Activated B cell treated with CpG ODN at 0.5 μM for 24 hours (primary cell): Measurements from ENCODE around the gene KATNBL1. TPM values are rescaled to one million over a fixed set of nuclear protein-coding genes. Genes with fewer than 3 reads are reported as not detected.
A peak's percentile ranks its signal among the peaks of the same experiment; 100 is the strongest.

Source experiments
- ATAC-seq: fragments of 200-7000 bp; cut with Tn5 transposase; one replicate; pipeline ENCODE4 v1.10.0; 2021; ENCODE audit warnings: low read depth, mild to moderate bottlenecking, moderate library complexity
- CTCF ChIA-PET: fragments of 350-600 bp; sonication (Branson Sonifier 250); formaldehyde crosslinking; loops from one replicate; lab custom pipeline; 2021; ENCODE audit warnings: antibody characterized with exemption; lab: Charles Lee
- POLR2A ChIA-PET: fragments of 350-600 bp; sonication (Branson Sonifier 250); formaldehyde crosslinking; loops from one replicate; lab custom pipeline; 2021; ENCODE audit warnings: antibody characterized with exemption; lab: Charles Lee
- DNase-seq: peaks from one replicate; pipeline ENCODE4 v3.0.0; 2022
- H3K27ac Mint-ChIP-seq: one replicate; pipeline ENCODE4 v1.8.0; 2020; ENCODE audit warnings: mixed read lengths
- H3K27me3 Mint-ChIP-seq: one replicate; pipeline ENCODE4 v1.8.0; 2021; ENCODE audit warnings: mixed read lengths
- H3K36me3 Mint-ChIP-seq: one replicate; pipeline ENCODE4 v1.8.0; 2021; ENCODE audit warnings: low read depth, mixed read lengths
- H3K4me1 Mint-ChIP-seq: one replicate; pipeline ENCODE4 v1.8.0; 2021; ENCODE audit warnings: mixed read lengths
- H3K4me3 Mint-ChIP-seq: one replicate; pipeline ENCODE4 v1.8.0; 2020; ENCODE audit warnings: mild to moderate bottlenecking, mixed read lengths
- H3K9me3 Mint-ChIP-seq: one replicate; pipeline ENCODE4 v1.8.0; 2020; ENCODE audit warnings: mixed read lengths
- CTCF ChIP-seq: fragments of 200-600 bp; IDR thresholded peaks from one replicate; pipeline ENCODE4 v1.8.0; 2022; ENCODE audit warnings: antibody characterized with exemption, mild to moderate bottlenecking
- intact Hi-C: fragments of 100-400 bp; cut with micrococcal nuclease; formaldehyde crosslinking; loops from one replicate; pipeline ENCODE4 v1.15.1; 2024
- total RNA-seq: library from RNA; stranded (reverse); gene quantifications from 2 replicates; pipeline ENCODE4 v1.2.3, GENCODE V29; 2022

The KATNBL1 gene
- total RNA-seq, 1 donor from 2014 or later = 53.3 TPM

- POLR2A ChIA-PET = interaction anchor here (0.6 to 2.7 kb wide), 3 partner anchors 76 to 126 kb away, joined by 3 to 11 read pairs (median 4); partner anchors contain the start of genes LPCAT4 and SLC12A6
These were observed 31.8 kb upstream of the KATNBL1 start for GRCh38 chr15:34241376-34242330.

GRCh38 chr15:34240537-34240936, 30.6 kb upstream of the KATNBL1 start:
- ATAC-seq = no peak
- Mint-ChIP-seq H3K9me3 (no peaks in the 10 kb centered on the region), H3K4me3 (no peak overlapping the region), H3K27ac (no peak overlapping the region), H3K27me3 (no peaks in the 10 kb centered on the region), H3K36me3 (peaks cover 83% of the 10 kb centered on the region), H3K4me1 (peaks cover 4% of the 10 kb centered on the region)
- no peak for TF ChIP-seq CTCF
- POLR2A ChIA-PET = interaction anchor here (0.6 to 2.7 kb wide), 2 partner anchors 77 to 127 kb away, joined by 3 to 11 read pairs; partner anchors contain the start of gene LPCAT4
- DNase-seq = no peak
- intact Hi-C loops = no loop called here
- CTCF ChIA-PET = interaction anchor here (1.2 to 5.1 kb wide), 11 partner anchors 23 to 347 kb away, joined by 3 to 78 read pairs (median 5); partner anchors contain the start of genes GOLGA8B, LPCAT4, NOP10 and NUTM1

More at GRCh38 chr15:34241376-34242330, 31.8 kb upstream of the KATNBL1 start:
- H3K27me3 Mint-ChIP-seq = no peaks in the 10 kb centered on the region
- H3K27ac Mint-ChIP-seq = no peak overlapping the region
- CTCF ChIA-PET = interaction anchor here (0.6 to 5.1 kb wide), 20 partner anchors 13 to 380 kb away, joined by 3 to 78 read pairs (median 3); partner anchors contain the start of genes GOLGA8B, LPCAT4, NOP10 and NUTM1
- ATAC-seq (peak; percentile 94), DNase-seq (no peak)
- no peak overlapping the region for H3K4me3 Mint-ChIP-seq
- peaks cover 4% of the 10 kb centered on the region for H3K4me1 Mint-ChIP-seq
- intact Hi-C loops = loop anchor here (1.0 kb wide), 3 partner anchors 102 to 347 kb away; partner anchors contain the start of genes LPCAT4, NOP10 and NUTM1
- TF ChIP-seq CTCF = peak; percentile 53
- no peaks in the 10 kb centered on the region for H3K9me3 Mint-ChIP-seq
- H3K36me3 Mint-ChIP-seq = peaks cover 79% of the 10 kb centered on the region

GRCh38 chr15:34239151-34239808, 29.4 kb upstream of the KATNBL1 start:
- intact Hi-C loops = no loop called here
- Mint-ChIP-seq H3K4me3 (no peak overlapping the region), H3K4me1 (peaks cover 4% of the 10 kb centered on the region), H3K27me3 (no peaks in the 10 kb centered on the region), H3K27ac (peak overlapping the region; percentile 6), H3K36me3 (peaks cover 80% of the 10 kb centered on the region), H3K9me3 (no peaks in the 10 kb centered on the region)
- no peak for TF ChIP-seq CTCF
- ChIA-PET CTCF (interaction anchor here (0.9 to 5.1 kb wide), 5 partner anchors 103 to 349 kb away, joined by 3 to 78 read pairs (median 3); partner anchors contain the start of genes LPCAT4, NOP10 and NUTM1), POLR2A (no interaction called here)
- ATAC-seq = no peak
- DNase-seq = no peak

- no peak for TF ChIP-seq CTCF
- H3K4me1 Mint-ChIP-seq = no peaks in the 10 kb centered on the region
- no peak for DNase-seq
- no peak overlapping the region for H3K4me3 Mint-ChIP-seq
- H3K27ac Mint-ChIP-seq = no peak overlapping the region
- intact Hi-C loops = no loop called here
- H3K27me3 Mint-ChIP-seq = no peaks in the 10 kb centered on the region
- ChIA-PET CTCF (interaction anchor here (0.9 to 1.2 kb wide), 2 partner anchors 9 to 354 kb away, joined by 3 read pairs; partner anchors contain the start of gene EMC4), POLR2A (no interaction called here)
- ATAC-seq = no peak
- H3K9me3 Mint-ChIP-seq = no peaks in the 10 kb centered on the region
- H3K36me3 Mint-ChIP-seq = peaks cover 81% of the 10 kb centered on the region
These were observed 23.7 kb upstream of the KATNBL1 start for GRCh38 chr15:34233614-34234013.
